HG03442 (cell line): ENCODE results near the gene HDDC2.
"Not testable (repeated sequence)": the region's sequence is repeated elsewhere in the genome, so short reads cannot be mapped to it uniquely, and the experiment has no call there.

Experiments used
- ATAC-seq: cut with Tn5 transposase; IDR thresholded peaks from one replicate; pipeline ENCODE4 v1.9.1; 2021; ENCODE audit warnings: mild to moderate bottlenecking, moderate library complexity; ENCODE audit not compliant: unreplicated experiment

Gene HDDC2

GRCh38 chr6:125307150-125307838 lies 5.5 kb upstream of the HDDC2 start:
- ATAC-seq, result no peak

GRCh38 chr6:125306756-125307149 lies 5.0 kb upstream of the HDDC2 start:
- ATAC-seq, result no peak

GRCh38 chr6:125304970-125305660 lies 3.3 kb upstream of the HDDC2 start:
- no peak for ATAC-seq

GRCh38 chr6:125303512-125303854 lies 1.7 kb upstream of the HDDC2 start:
- no peak for ATAC-seq

- ATAC-seq, result no peak
These were observed 1.2 kb upstream of the HDDC2 start for GRCh38 chr6:125302840-125303511.

- no peak for ATAC-seq
These were observed 754 bp downstream of the HDDC2 start for GRCh38 chr6:125300992-125301434.

- no peak for ATAC-seq
These were observed 2.5 kb downstream of the HDDC2 start for GRCh38 chr6:125299257-125299656.

- no peak for ATAC-seq
These were observed 5.3 kb downstream of the HDDC2 start for GRCh38 chr6:125296471-125296870.

GRCh38 chr6:125294925-125295324 lies 6.8 kb downstream of the HDDC2 start:
- ATAC-seq, result no peak

- ATAC-seq, result no peak
These were observed 7.7 kb downstream of the HDDC2 start for GRCh38 chr6:125294036-125294435.

GRCh38 chr6:125293587-125293986 lies 8.2 kb downstream of the HDDC2 start:
- ATAC-seq, result no peak

GRCh38 chr6:125287718-125288117 lies 14.0 kb downstream of the HDDC2 start:
- ATAC-seq, result no peak

GRCh38 chr6:125285936-125286335 lies 15.8 kb downstream of the HDDC2 start:
- ATAC-seq, result no peak

GRCh38 chr6:125285353-125285752 lies 16.4 kb downstream of the HDDC2 start:
- no peak for ATAC-seq

- not testable (repeated sequence) for ATAC-seq
These were observed 19.3 kb downstream of the HDDC2 start for GRCh38 chr6:125282470-125282869.

- not testable (repeated sequence) for ATAC-seq
These were observed 21.3 kb downstream of the HDDC2 start for GRCh38 chr6:125280370-125281035.

- ATAC-seq, result no peak
These were observed 21.8 kb downstream of the HDDC2 start for GRCh38 chr6:125279961-125280360.

- ATAC-seq, result no peak
These were observed 23.9 kb downstream of the HDDC2 start for GRCh38 chr6:125277838-125278237.

GRCh38 chr6:125275779-125276178 lies 26.0 kb downstream of the HDDC2 start:
- ATAC-seq, result no peak

GRCh38 chr6:125274935-125275334 lies 26.8 kb downstream of the HDDC2 start:
- no peak for ATAC-seq

GRCh38 chr6:125273965-125274364 lies 27.8 kb downstream of the HDDC2 start:
- ATAC-seq, result no peak

- ATAC-seq, result no peak
These were observed 28.5 kb downstream of the HDDC2 start for GRCh38 chr6:125273251-125273650.
